Thymus (tissue), 11 donors: ENCODE data around the gene ABCA13. TPM values are rescaled to one million over a fixed set of nuclear protein-coding genes. Genes with fewer than 3 reads are reported as not detected.

Source experiments
- DNase-seq, 9 donors: peaks; one replicate each; pipeline ENCODE4 v3.0.0-alpha.2; 2013; ENCODE audit warnings: low spot score in 9 of 9, low read depth in 6 of 9, missing footprints in 1 of 9
- H3K27ac ChIP-seq, 2 donors: one replicate each; pipeline ENCODE4 v1.5.1; 2013; ENCODE audit warnings: control low read depth in 1 of 2, low read depth in 1 of 2, low read length in 1 of 2, mild to moderate bottlenecking in 1 of 2, moderate library complexity in 1 of 2
- H3K27me3 ChIP-seq, 2 donors: one replicate each; pipeline ENCODE4 v1.5.1; 2013; ENCODE audit warnings: low read length in 1 of 2; ENCODE audit not compliant: control insufficient read depth in 2 of 2, insufficient read depth in 1 of 2
- H3K36me3 ChIP-seq, 2 donors: one replicate each; pipeline ENCODE4 v1.5.1; 2013; ENCODE audit warnings: low read length in 1 of 2, mild to moderate bottlenecking in 1 of 2, moderate library complexity in 1 of 2; ENCODE audit not compliant: control insufficient read depth in 2 of 2, insufficient read depth in 2 of 2
- H3K4me1 ChIP-seq, 2 donors: one replicate each; pipeline ENCODE4 v1.5.1; 2013; ENCODE audit warnings: low read length in 2 of 2; ENCODE audit not compliant: control insufficient read depth in 2 of 2, insufficient read depth in 2 of 2
- H3K4me3 ChIP-seq, 2 donors: one replicate each; pipeline ENCODE4 v1.5.1; 2013; ENCODE audit warnings: low read length in 2 of 2, control low read depth in 1 of 2, mild to moderate bottlenecking in 1 of 2
- H3K9me3 ChIP-seq, 2 donors: one replicate each; pipeline ENCODE4 v1.5.1; 2013; ENCODE audit warnings: low read length in 1 of 2, mild to moderate bottlenecking in 1 of 2; ENCODE audit not compliant: control insufficient read depth in 2 of 2, insufficient read depth in 1 of 2
- WGBS: extraction: QIAGEN DNeasy Blood & Tissue Kit; methylation state at CpG from one replicate; pipeline ENCODE4 v1.1.7; 2013; 5-methylcytosine and 5-hydroxymethylcytosine counted together
- polyA plus RNA-seq: library from polyadenylated mRNA; stranded (reverse); fragments of 200-250 nt; gene quantifications from one replicate; pipeline ENCODE4 v1.2.3, GENCODE V29; 2013
- total RNA-seq: library from RNA; stranded (reverse); fragments of 120-200 nt; gene quantifications from one replicate; pipeline ENCODE4 v1.2.4, GENCODE V29; 2013
- donor health status: healthy.

Gene ABCA13
- total and polyA plus RNA-seq, 2 donors = 0.76 to 0.91 TPM

- no peaks in the 10 kb centered on the region for H3K36me3 ChIP-seq
- DNase-seq = no peak
- H3K4me3 ChIP-seq = no peak overlapping the region
- peaks cover 0 to 4% of the 10 kb centered on the region in 2 donors for H3K9me3 ChIP-seq
- no peaks in the 10 kb centered on the region for H3K27me3 ChIP-seq
- 95% methylated on average over 1 of the region's 1 CpG for WGBS
- H3K4me1 ChIP-seq = no peaks in the 10 kb centered on the region
- H3K27ac ChIP-seq = no peak overlapping the region
Observed at GRCh38 chr7:48209004-48209600, 37.8 kb downstream of the ABCA13 start.

GRCh38 chr7:48213226-48213625 lies 42.0 kb downstream of the ABCA13 start:
- Histone ChIP-seq H3K4me1 (no peaks in the 10 kb centered on the region), H3K27me3 (no peaks in the 10 kb centered on the region), H3K36me3 (no peaks in the 10 kb centered on the region), H3K27ac (no peak overlapping the region), H3K4me3 (no peak overlapping the region), H3K9me3 (peaks cover 0 to 4% of the 10 kb centered on the region in 2 donors)
- no peak for DNase-seq
- 91% methylated on average over 1 of the region's 1 CpG for WGBS

- Histone ChIP-seq H3K9me3 (no peaks in the 10 kb centered on the region), H3K4me1 (no peaks in the 10 kb centered on the region), H3K36me3 (no peaks in the 10 kb centered on the region), H3K27ac (no peak overlapping the region), H3K27me3 (no peaks in the 10 kb centered on the region), H3K4me3 (no peak overlapping the region)
- DNase-seq = no peak
- 96% methylated on average over 1 of the region's 1 CpG for WGBS
Observed at GRCh38 chr7:48217266-48217665, 46.0 kb downstream of the ABCA13 start.

GRCh38 chr7:48217753-48218152 lies 46.5 kb downstream of the ABCA13 start:
- H3K9me3 ChIP-seq = no peaks in the 10 kb centered on the region
- DNase-seq = no peak
- no peaks in the 10 kb centered on the region for H3K27me3 ChIP-seq
- no peaks in the 10 kb centered on the region for H3K4me1 ChIP-seq
- H3K27ac ChIP-seq = no peak overlapping the region
- no peaks in the 10 kb centered on the region for H3K36me3 ChIP-seq
- no peak overlapping the region for H3K4me3 ChIP-seq

- WGBS = 93% methylated on average over 2 of the region's 2 CpGs
Observed at GRCh38 chr7:48224042-48224441, 52.8 kb downstream of the ABCA13 start.

GRCh38 chr7:48225101-48225500 lies 53.8 kb downstream of the ABCA13 start:
- Histone ChIP-seq H3K4me3 (no peak overlapping the region), H3K4me1 (no peaks in the 10 kb centered on the region), H3K27me3 (no peaks in the 10 kb centered on the region), H3K9me3 (no peaks in the 10 kb centered on the region), H3K36me3 (no peaks in the 10 kb centered on the region), H3K27ac (no peak overlapping the region)
- no peak for DNase-seq
- 98% methylated on average over 4 of the region's 4 CpGs for WGBS

More at GRCh38 chr7:48224042-48224441, 52.8 kb downstream of the ABCA13 start:
- Histone ChIP-seq H3K27me3 (no peaks in the 10 kb centered on the region), H3K36me3 (no peaks in the 10 kb centered on the region), H3K9me3 (no peaks in the 10 kb centered on the region), H3K4me1 (no peaks in the 10 kb centered on the region), H3K4me3 (no peak overlapping the region), H3K27ac (no peak overlapping the region)
- no peak for DNase-seq

GRCh38 chr7:48237354-48237753 lies 66.1 kb downstream of the ABCA13 start:
- H3K27ac ChIP-seq = no peak overlapping the region
- no peak overlapping the region for H3K4me3 ChIP-seq
- H3K9me3 ChIP-seq = no peaks in the 10 kb centered on the region
- no peak for DNase-seq
- no peaks in the 10 kb centered on the region for H3K4me1 ChIP-seq
- no peaks in the 10 kb centered on the region for H3K27me3 ChIP-seq
- no peaks in the 10 kb centered on the region for H3K36me3 ChIP-seq

GRCh38 chr7:48242846-48243245 lies 71.6 kb downstream of the ABCA13 start:
- no peaks in the 10 kb centered on the region for H3K36me3 ChIP-seq
- H3K4me1 ChIP-seq = no peaks in the 10 kb centered on the region
- no peak overlapping the region for H3K4me3 ChIP-seq
- H3K27ac ChIP-seq = no peak overlapping the region
- no peak for DNase-seq
- no peaks in the 10 kb centered on the region for H3K27me3 ChIP-seq
- 82% methylated on average over 8 of the region's 8 CpGs for WGBS
- H3K9me3 ChIP-seq = no peaks in the 10 kb centered on the region

GRCh38 chr7:48244864-48245271 lies 73.6 kb downstream of the ABCA13 start:
- Histone ChIP-seq H3K9me3 (no peaks in the 10 kb centered on the region), H3K4me1 (no peaks in the 10 kb centered on the region), H3K4me3 (no peak overlapping the region), H3K36me3 (no peaks in the 10 kb centered on the region), H3K27ac (no peak overlapping the region), H3K27me3 (no peaks in the 10 kb centered on the region)
- DNase-seq = no peak
- WGBS = 25% methylated on average over 5 of the region's 5 CpGs
